Measurements from ENCODE around the gene LRCH1. TPM values are rescaled to one million over a fixed set of nuclear protein-coding genes. Genes with fewer than 3 reads are reported as not detected.

The LRCH1 gene
- total RNA-seq, 1 donor from 2014 or later, result 13.1 TPM

Other genes starting within 250 kb of the LRCH1 start
- 0.38 TPM for gene RUBCNL, start 165.9 kb upstream of the LRCH1 start, total RNA-seq
- gene ESD, start 244.0 kb downstream of the LRCH1 start, total RNA-seq, result 98.5 TPM

All from left ventricle myocardium inferior (tissue), 1 donor.